Gastroesophageal sphincter (tissue), 3 donors: ENCODE data around the gene VPS51.

ENCODE experiments used
- EP300 ChIP-seq: sonication (generic); formaldehyde crosslinking; IDR thresholded peaks from one replicate; pipeline ENCODE4 v1.6.1; 2017; ENCODE audit warnings: antibody characterized with exemption, mild to moderate bottlenecking
- POLR2A ChIP-seq, 2 donors: fragments of 450-650 bp; IDR thresholded peaks; one replicate each; pipeline ENCODE4 v1.6.1; 2017; ENCODE audit warnings: antibody characterized with exemption in 2 of 2, mild to moderate bottlenecking in 2 of 2, moderate library complexity in 1 of 2
- TF ChIP-seq, protein P1 (sequence below), 4 experiments: fragments of 200-600 bp in 2 of 4; fragments of 450-650 bp in 2 of 4; sonication (generic) in 1 of 4; IDR thresholded peaks; one replicate each; pipeline ENCODE4 v1.5.1; 2017 to 2019; ENCODE audit warnings: antibody characterized with exemption in 4 of 4, mild to moderate bottlenecking in 2 of 4, moderate library complexity in 2 of 4

DNA sequence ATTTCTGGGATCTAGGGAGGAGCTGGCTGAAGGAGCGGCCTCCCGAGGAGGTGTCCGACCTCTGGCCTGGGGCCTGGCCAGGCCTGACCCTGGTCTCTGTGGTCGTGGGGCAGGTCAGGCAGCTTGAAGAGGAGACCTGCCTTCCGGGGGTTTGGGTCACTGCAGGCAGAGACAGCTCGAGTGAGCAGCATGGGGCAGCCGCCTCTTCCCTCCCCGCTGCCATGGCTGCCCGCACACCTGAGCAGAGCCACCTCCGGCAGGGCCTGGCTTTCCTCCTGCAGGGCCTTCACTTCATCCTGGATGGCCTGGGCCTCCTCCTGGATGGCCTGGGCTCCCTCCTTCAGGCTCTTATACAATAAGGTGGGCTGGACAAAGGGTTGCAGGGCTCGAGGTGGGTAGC, 29.7 kb upstream of the VPS51 start:
- TF ChIP-seq POLR2A (IDR thresholded peaks at IDR 0.05), result no peak
- TF ChIP-seq, protein P1, sequence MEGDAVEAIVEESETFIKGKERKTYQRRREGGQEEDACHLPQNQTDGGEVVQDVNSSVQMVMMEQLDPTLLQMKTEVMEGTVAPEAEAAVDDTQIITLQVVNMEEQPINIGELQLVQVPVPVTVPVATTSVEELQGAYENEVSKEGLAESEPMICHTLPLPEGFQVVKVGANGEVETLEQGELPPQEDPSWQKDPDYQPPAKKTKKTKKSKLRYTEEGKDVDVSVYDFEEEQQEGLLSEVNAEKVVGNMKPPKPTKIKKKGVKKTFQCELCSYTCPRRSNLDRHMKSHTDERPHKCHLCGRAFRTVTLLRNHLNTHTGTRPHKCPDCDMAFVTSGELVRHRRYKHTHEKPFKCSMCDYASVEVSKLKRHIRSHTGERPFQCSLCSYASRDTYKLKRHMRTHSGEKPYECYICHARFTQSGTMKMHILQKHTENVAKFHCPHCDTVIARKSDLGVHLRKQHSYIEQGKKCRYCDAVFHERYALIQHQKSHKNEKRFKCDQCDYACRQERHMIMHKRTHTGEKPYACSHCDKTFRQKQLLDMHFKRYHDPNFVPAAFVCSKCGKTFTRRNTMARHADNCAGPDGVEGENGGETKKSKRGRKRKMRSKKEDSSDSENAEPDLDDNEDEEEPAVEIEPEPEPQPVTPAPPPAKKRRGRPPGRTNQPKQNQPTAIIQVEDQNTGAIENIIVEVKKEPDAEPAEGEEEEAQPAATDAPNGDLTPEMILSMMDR (IDR thresholded peaks at IDR 0.05), result no peak
- TF ChIP-seq EP300, result no peak
